Esophagus muscularis mucosa (tissue), 3 donors: ENCODE measurements around the gene NHEJ1.

Source experiments
- EP300 ChIP-seq: sonication (generic); formaldehyde crosslinking; IDR thresholded peaks from one replicate; pipeline ENCODE4 v1.6.1; 2017; ENCODE audit warnings: antibody characterized with exemption
- TF ChIP-seq, protein P1 (sequence below), 3 experiments: fragments of 200-600 bp in 2 of 3; fragments of 450-650 bp in 1 of 3; sonication (generic) in 2 of 3; IDR thresholded peaks; one replicate each; pipeline ENCODE4 v1.5.1; 2017 to 2019; ENCODE audit warnings: antibody characterized with exemption in 3 of 3, mild to moderate bottlenecking in 2 of 3, moderate library complexity in 1 of 3

DNA sequence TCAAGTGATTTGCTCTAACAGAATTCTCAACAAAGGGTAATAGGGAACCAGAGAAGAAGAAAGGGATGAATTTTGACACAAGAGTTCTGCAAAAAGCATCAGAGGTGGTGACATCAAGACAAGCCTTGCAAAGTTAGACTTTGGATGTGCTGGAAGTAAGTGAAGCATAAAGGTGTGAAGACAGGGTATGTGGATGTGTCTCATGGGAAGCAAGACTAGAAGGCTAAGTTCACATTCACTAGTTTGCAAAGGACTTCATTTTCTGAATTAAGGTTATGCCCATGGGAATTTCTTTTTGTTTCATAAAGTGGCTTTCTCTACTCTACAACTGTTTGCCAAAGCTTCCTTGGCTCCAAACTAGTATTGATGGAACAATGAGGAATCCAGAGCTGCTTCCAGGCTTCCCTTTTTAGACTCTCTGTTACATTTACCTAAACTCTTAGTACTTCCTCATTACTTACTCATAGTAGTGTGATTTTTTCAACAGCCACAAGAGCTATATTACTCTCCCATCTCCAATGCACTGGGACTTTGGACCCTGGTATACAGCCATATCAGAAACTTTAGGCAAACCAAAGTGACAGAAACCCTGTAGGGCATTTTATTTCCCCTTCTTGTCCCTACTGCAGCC lies 78.8 kb downstream of the NHEJ1 start:
- TF ChIP-seq, protein P1, sequence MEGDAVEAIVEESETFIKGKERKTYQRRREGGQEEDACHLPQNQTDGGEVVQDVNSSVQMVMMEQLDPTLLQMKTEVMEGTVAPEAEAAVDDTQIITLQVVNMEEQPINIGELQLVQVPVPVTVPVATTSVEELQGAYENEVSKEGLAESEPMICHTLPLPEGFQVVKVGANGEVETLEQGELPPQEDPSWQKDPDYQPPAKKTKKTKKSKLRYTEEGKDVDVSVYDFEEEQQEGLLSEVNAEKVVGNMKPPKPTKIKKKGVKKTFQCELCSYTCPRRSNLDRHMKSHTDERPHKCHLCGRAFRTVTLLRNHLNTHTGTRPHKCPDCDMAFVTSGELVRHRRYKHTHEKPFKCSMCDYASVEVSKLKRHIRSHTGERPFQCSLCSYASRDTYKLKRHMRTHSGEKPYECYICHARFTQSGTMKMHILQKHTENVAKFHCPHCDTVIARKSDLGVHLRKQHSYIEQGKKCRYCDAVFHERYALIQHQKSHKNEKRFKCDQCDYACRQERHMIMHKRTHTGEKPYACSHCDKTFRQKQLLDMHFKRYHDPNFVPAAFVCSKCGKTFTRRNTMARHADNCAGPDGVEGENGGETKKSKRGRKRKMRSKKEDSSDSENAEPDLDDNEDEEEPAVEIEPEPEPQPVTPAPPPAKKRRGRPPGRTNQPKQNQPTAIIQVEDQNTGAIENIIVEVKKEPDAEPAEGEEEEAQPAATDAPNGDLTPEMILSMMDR (IDR thresholded peaks at IDR 0.05) = no peak
- no peak for TF ChIP-seq EP300
